Midbrain (tissue), 1 donor: ENCODE results near the gene LDHD.
A peak's percentile ranks its signal among the peaks of the same experiment; 100 is the strongest.
"Not testable (repeated sequence)": the region's sequence is repeated elsewhere in the genome, so short reads cannot be mapped to it uniquely, and the experiment has no call there.

Experiments used
- DNase-seq: peaks from one replicate; lab custom pipeline; 2025; lab: John Stamatoyannopoulos, UW

Gene LDHD

GRCh38 chr16:75116081-75116910 is at the start of gene LDHD:
LDHD (minus strand) TSS chr16:75116780; CDS start chr16:75116720, 60 bp downstream.
- peak; percentile 91 for DNase-seq

GRCh38 chr16:75160386-75160785 is 43.8 kb upstream of the LDHD start:
- no peak for DNase-seq

- DNase-seq = no peak
Measured at GRCh38 chr16:75152635-75153034, 36.1 kb upstream of the LDHD start.

- no peak for DNase-seq
Measured at GRCh38 chr16:75151798-75152197, 35.2 kb upstream of the LDHD start.

GRCh38 chr16:75148311-75149195 is 32.0 kb upstream of the LDHD start, which contains the start of gene ZFP1:
ZFP1 (plus strand) TSS chr16:75148524; CDS start chr16:75152952, 4,428 bp downstream.
- DNase-seq = peak; percentile 94

- no peak for DNase-seq
Measured at GRCh38 chr16:75147968-75148310, 31.4 kb upstream of the LDHD start.

GRCh38 chr16:75143941-75144340 is 27.4 kb upstream of the LDHD start:
- no peak for DNase-seq

- DNase-seq = no peak
Measured at GRCh38 chr16:75139498-75139897, 22.9 kb upstream of the LDHD start.

- no peak for DNase-seq
Measured at GRCh38 chr16:75138636-75139035, 22.1 kb upstream of the LDHD start.

- no peak for DNase-seq
Measured at GRCh38 chr16:75138233-75138632, 21.7 kb upstream of the LDHD start.

- no peak for DNase-seq
Measured at GRCh38 chr16:75131081-75131480, 14.5 kb upstream of the LDHD start.

GRCh38 chr16:75130150-75130771 is 13.7 kb upstream of the LDHD start:
- no peak for DNase-seq

- DNase-seq = not testable (repeated sequence)
Measured at GRCh38 chr16:75129421-75130149, 13.0 kb upstream of the LDHD start.

- DNase-seq = no peak
Measured at GRCh38 chr16:75127713-75128415, 11.3 kb upstream of the LDHD start.

GRCh38 chr16:75122609-75123008 is 6.0 kb upstream of the LDHD start:
- no peak for DNase-seq

- no peak for DNase-seq
Measured at GRCh38 chr16:75121949-75122568, 5.5 kb upstream of the LDHD start.

- no peak for DNase-seq
Measured at GRCh38 chr16:75120253-75120652, 3.7 kb upstream of the LDHD start.

- no peak for DNase-seq
Measured at GRCh38 chr16:75118943-75119539, 2.5 kb upstream of the LDHD start.

- no peak for DNase-seq
Measured at GRCh38 chr16:75116911-75117245, 298 bp upstream of the LDHD start.
